Tibial artery (tissue), 4 donors: ENCODE measurements around the gene IL1B.
"Not testable (repeated sequence)": the region's sequence is repeated elsewhere in the genome, so short reads cannot be mapped to it uniquely, and the experiment has no call there.

Experiments used
- DNase-seq, 2 donors: peaks; one replicate each; pipeline ENCODE4 v3.0.0-alpha.2; 2019
- H3K27ac ChIP-seq, 2 donors: fragments of 200-600 bp; sonication (generic) in 1 of 2; 1 replicate in 1 of 2; 2 replicates in 1 of 2; pipeline ENCODE4 v1.5.1; 2018 to 2019; ENCODE audit warnings: mild to moderate bottlenecking in 1 of 2
- H3K27me3 ChIP-seq, 2 donors: fragments of 200-600 bp; sonication (generic) in 1 of 2; one replicate each; pipeline versions ENCODE4 v1.5.1 to v1.6.0; 2016 to 2019
- H3K36me3 ChIP-seq, 3 donors: fragments of 200-600 bp; sonication (generic) in 2 of 3; one replicate each; pipeline ENCODE4 v1.5.1; 2016 to 2019; ENCODE audit warnings: mild to moderate bottlenecking in 2 of 3
- H3K4me1 ChIP-seq, 4 donors: fragments of 200-600 bp; sonication (generic) in 2 of 4; 1 replicate in 3 of 4; 2 replicates in 1 of 4; pipeline ENCODE4 v1.5.1; 2016 to 2019
- H3K4me3 ChIP-seq, 2 donors: fragments of 200-600 bp; sonication (generic) in 1 of 2; 1 replicate in 1 of 2; 2 replicates in 1 of 2; pipeline ENCODE4 v1.5.1; 2018 to 2019; ENCODE audit warnings: mild to moderate bottlenecking in 2 of 2
- H3K9me3 ChIP-seq, 3 donors: fragments of 200-600 bp; sonication (generic) in 1 of 3; one replicate each; pipeline ENCODE4 v1.5.1; 2016 to 2019
- CTCF ChIP-seq, 2 experiments: fragments of 200-600 bp in 1 of 2; fragments of 450-650 bp in 1 of 2; IDR thresholded peaks; one replicate each; pipeline ENCODE4 v1.5.1; 2017 to 2019; ENCODE audit warnings: antibody characterized with exemption in 2 of 2, mild to moderate bottlenecking in 1 of 2, moderate library complexity in 1 of 2
- intact Hi-C: fragments of 100-400 bp; cut with DNase I; formaldehyde crosslinking; loops from one replicate; pipeline ENCODE4 v1.15.0; 2023; ENCODE audit warnings: low total_unique reads

IL1B gene

GRCh38 chr2:112867701-112868631 is 31.4 kb upstream of the IL1B start:
- H3K36me3 ChIP-seq: no peaks in the 10 kb centered on the region

DNA sequence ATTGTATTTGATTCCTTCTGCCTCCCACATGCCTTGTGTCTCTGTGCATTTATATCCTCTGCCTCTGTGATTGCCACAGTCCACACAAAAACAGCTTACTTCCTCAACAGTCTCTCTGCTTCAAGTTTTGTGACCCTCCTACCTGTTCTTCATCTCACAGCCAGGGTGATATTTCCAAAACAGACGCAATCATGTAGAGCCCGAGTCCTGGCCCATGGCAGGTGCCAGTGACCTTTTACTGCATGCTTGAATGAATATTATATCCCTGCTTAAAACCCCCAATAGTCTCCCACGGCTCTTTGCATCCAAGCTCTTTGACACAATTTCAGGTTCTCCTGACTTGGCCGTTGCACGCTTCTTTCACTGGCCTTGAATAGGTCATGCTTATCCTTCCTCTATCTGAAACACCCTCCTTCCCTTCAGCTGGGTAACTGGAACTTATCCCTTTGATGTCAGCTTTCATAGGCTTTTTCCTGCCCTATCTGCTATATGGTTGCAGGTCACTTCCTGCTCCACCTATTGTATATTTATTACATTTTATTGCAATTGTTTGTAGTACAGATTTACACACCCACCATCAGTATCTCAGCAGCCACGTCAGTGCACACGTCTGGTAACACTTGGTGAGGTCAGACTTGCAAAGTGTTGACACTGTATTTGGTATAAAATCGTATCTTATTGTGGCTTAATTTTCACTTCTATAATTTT is 29.7 kb upstream of the IL1B start:
- intact Hi-C loops: no loop called here
- no peak for DNase-seq
- no peak for TF ChIP-seq CTCF (IDR thresholded peaks at IDR 0.05)

More at GRCh38 chr2:112867701-112868631, 31.4 kb upstream of the IL1B start:
- Histone ChIP-seq H3K27me3 (peaks cover 0 to 3% of the 10 kb centered on the region in 2 donors), H3K27ac (no peak overlapping the region), H3K4me1 (no peaks in the 10 kb centered on the region), H3K9me3 (no peaks in the 10 kb centered on the region), H3K4me3 (no peak overlapping the region)
- intact Hi-C loops: no loop called here
- peak in 1 of 2 donors; percentile 31 for DNase-seq
- no peak for TF ChIP-seq CTCF (IDR thresholded peaks at IDR 0.05)

GRCh38 chr2:112864072-112864471 is 27.5 kb upstream of the IL1B start:
- no peak for DNase-seq
- no peaks in the 10 kb centered on the region for H3K36me3 ChIP-seq
- TF ChIP-seq CTCF (IDR thresholded peaks at IDR 0.05): no peak
- no peaks in the 10 kb centered on the region for H3K9me3 ChIP-seq
- no peaks in the 10 kb centered on the region for H3K27me3 ChIP-seq
- H3K4me3 ChIP-seq: no peak overlapping the region
- intact Hi-C loops: no loop called here
- no peaks in the 10 kb centered on the region for H3K4me1 ChIP-seq
- no peak overlapping the region for H3K27ac ChIP-seq

More for the DNA sequence above, 29.7 kb upstream of the IL1B start:
- no peaks in the 10 kb centered on the region for H3K36me3 ChIP-seq
- H3K9me3 ChIP-seq: no peaks in the 10 kb centered on the region
- no peak overlapping the region for H3K27ac ChIP-seq
- no peaks in the 10 kb centered on the region for H3K4me1 ChIP-seq
- H3K27me3 ChIP-seq: peaks cover 0 to 3% of the 10 kb centered on the region in 2 donors
- H3K4me3 ChIP-seq: no peak overlapping the region

DNA sequence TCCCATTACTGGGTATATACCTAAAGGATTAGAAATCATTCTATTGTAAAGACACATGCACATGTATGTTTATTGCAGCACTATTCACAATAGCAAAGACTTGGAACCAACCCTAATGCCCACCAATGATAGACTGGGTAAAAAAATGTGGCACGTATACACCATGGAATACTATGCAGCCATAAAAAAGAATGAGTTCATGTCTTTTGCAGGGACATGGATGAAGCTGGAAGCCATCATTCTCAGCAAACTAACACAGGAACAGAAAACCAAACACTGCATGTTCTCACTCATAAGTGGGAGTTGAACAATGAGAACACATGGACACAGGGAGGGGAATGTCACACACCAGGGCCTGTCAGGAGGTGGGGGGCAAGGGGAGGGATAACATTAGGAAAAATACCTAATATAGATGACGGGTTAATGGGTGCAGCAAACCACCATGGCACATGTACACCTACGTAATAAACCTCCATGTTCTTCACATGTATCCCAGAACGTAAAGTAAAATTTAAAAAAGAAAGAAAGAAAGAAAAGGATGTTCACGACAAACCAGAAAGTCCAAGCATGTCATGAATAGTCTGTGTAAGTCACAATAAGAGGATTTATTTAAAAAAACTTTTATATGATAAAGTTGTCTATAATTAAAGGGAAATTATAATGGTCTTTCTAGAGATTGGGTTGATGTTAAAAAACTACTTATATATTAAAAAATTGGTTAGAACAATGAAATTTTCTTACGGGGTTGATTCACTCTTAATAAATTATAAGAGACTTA is 23.0 kb upstream of the IL1B start:
- H3K27ac ChIP-seq, H3K4me1 ChIP-seq, H3K27me3 ChIP-seq, DNase-seq, intact Hi-C loops, H3K4me3 ChIP-seq, H3K36me3 ChIP-seq, H3K9me3 ChIP-seq: not testable (repeated sequence)

GRCh38 chr2:112850588-112850987 is 14.0 kb upstream of the IL1B start:
- no peak for TF ChIP-seq CTCF (IDR thresholded peaks at IDR 0.05)
- no peaks in the 10 kb centered on the region for H3K27me3 ChIP-seq
- no peak overlapping the region for H3K4me3 ChIP-seq
- intact Hi-C loops: no loop called here
- H3K27ac ChIP-seq: no peak overlapping the region
- H3K4me1 ChIP-seq: no peaks in the 10 kb centered on the region
- no peaks in the 10 kb centered on the region for H3K36me3 ChIP-seq
- DNase-seq: no peak
- H3K9me3 ChIP-seq: no peaks in the 10 kb centered on the region
